Choroid plexus epithelial cell (primary cell): ENCODE results near the gene SNAP25.

Experiments used
- DNase-seq: peaks from one replicate; pipeline ENCODE4 v3.0.0-alpha.2; 2010; ENCODE audit warnings: low read depth
- H3K4me3 ChIP-seq: 2 replicates; pipeline ENCODE4 v1.5.1; 2011; ENCODE audit warnings: low read depth, mild to moderate bottlenecking, control low read depth, low read length, moderate library complexity
- CTCF ChIP-seq: conservative IDR thresholded peaks from 2 replicates; pipeline ENCODE4 v1.5.1; 2011; ENCODE audit warnings: low read depth, mild to moderate bottlenecking, control low read depth, inconsistent platforms, low read length, moderate library complexity

Gene SNAP25

DNA sequence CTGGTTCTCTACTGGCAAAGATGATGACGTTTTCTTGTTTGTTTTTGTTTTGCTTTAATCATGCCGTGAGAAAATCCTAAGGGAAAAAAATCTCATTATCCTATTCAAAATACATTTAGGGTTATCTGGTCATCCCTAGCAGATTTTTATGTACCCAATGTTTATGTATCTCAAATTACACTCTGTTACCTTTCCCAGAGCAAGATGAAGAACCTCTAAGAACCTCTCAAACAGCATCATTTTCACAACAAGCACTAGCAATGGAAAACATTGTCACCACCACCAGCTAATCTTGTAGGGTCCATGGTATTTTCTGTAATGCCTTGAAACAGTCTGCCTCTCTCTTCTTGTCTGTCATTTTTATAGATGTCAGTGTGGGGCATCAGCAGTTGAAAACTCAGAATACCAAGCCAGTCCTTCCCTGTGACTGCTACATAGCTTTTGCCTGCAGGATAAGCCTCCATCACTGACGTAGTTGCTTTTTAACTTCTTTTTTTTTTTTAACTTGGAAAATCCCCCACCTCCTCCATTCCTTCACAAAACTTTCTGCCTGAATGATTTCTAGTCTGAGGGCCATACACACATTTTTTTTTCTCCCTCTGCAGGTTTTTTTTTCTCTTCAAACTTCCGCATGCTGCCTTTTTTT, 2.4 kb upstream of the SNAP25 start:
- DNase-seq, result peak; percentile 42
- no peak overlapping the region for H3K4me3 ChIP-seq
- TF ChIP-seq CTCF, result no peak

GRCh38 chr20:10217721-10218410, 764 bp upstream of the SNAP25 start:
- peak overlapping the region; percentile 65 for H3K4me3 ChIP-seq
- no peak for TF ChIP-seq CTCF
- peak; percentile 98 for DNase-seq

DNA sequence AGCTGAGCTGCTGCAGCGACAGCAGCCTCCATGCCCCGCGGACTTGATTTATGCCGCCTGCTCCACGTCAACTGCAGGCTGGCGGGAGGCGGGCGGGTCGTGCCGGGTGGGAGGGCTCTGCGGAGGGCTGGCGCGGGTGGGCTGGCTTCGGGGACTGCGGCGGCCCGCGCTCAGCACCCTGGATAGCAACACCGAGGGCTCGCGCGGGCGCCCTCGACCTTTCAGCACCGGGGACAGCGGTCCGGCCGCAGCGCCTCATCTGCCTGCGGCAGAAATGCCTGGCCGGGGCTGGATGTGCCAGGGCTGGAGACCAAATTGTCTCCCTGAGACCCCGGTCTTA, 792 bp downstream of the SNAP25 start:
- H3K4me3 ChIP-seq, result peak overlapping the region; percentile 65
- no peak for TF ChIP-seq CTCF
- peak; percentile 71 for DNase-seq

DNA sequence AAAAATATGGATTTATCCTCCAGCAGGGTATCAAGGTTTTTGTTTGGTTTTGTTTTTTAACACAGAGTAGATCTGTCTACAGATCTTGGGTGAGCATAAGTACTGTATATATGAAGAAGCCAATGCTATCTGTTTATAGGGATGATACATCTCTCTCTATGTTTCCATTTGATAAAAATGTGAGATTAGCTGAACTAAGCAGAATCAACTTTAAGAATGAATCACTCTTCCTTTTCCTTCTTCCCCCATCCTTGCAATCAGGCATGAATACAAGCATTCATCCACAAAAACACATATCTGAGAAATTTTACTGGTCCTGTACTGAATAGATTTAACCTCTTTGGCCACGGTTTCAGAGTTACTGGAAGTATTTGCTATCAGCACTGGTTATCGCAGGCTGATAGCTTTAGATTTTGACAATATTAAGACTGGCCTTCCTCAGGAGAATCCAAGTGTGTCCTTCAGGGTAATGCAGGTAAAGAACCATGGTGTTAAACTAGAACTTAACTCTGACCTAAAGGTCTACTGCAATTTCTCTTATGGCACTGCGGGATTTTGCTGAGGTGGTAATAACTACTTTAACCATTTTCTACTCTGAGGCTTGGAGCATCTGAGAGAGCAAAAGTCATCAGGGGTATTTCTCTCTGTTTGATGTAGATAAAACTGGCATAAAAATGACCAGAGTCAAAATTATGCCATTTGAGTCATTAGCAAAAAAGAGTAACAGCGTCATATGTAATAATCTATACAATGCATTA, 1.5 kb downstream of the SNAP25 start:
- H3K4me3 ChIP-seq, result no peak overlapping the region
- TF ChIP-seq CTCF, result no peak
- DNase-seq, result no peak

GRCh38 chr20:10221021-10221420, 2.4 kb downstream of the SNAP25 start:
- H3K4me3 ChIP-seq, result no peak overlapping the region
- DNase-seq, result no peak
- TF ChIP-seq CTCF, result no peak

GRCh38 chr20:10225439-10226060, 6.9 kb downstream of the SNAP25 start:
- no peak for DNase-seq
- H3K4me3 ChIP-seq, result no peak overlapping the region
- TF ChIP-seq CTCF, result peak; percentile 27
